K562 (cell line): ENCODE data around the gene HMCN2. TPM values are rescaled to one million over a fixed set of nuclear protein-coding genes. Genes with fewer than 3 reads are reported as not detected.

ENCODE experiments used
- ATAC-seq: fragments of 200-7000 bp; cut with Tn5 transposase; 3 replicates; pipeline ENCODE4 v1.9.1; 2020; ENCODE audit warnings: moderate library complexity
- BruUV-seq: library from RNA; stranded (reverse); fragments of 400-500 nt; replicated peaks from 2 replicates; lab custom pipeline; 2021; lab: Mats Ljungman, UMichigan
- CTCF ChIA-PET: fragments of 300-600 bp; formaldehyde crosslinking; extraction: SDS; loops from one replicate; lab custom pipeline; 2021; ENCODE audit warnings: low intra/inter-chr PET ratio; lab: Yijun Ruan, JAX
- POLR2A ChIA-PET: fragments of 300-600, 350-650 bp; sonication (Branson Sonifier 250); formaldehyde crosslinking; extraction: SDS; loops from one replicate; lab custom pipeline; 2021; ENCODE audit warnings: antibody characterized with exemption, inconsistent platforms; lab: Yijun Ruan, JAX
- DNase-seq, 4 experiments: peaks; one replicate each; pipeline versions ENCODE4 v3.0.0 to v3.0.0-alpha.2; 2011 to 2018; ENCODE audit warnings: low spot score in 3 of 4, mixed read lengths in 3 of 4; ENCODE audit errors: extremely low read depth in 1 of 4
- FAIRE-seq: peaks from 2 replicates; lab custom pipeline; 2011; peaks lifted over from hg19 to GRCh38; lab: Jason Lieb, UNC
- H2AFZ ChIP-seq: 2 replicates; pipeline ENCODE4 v1.6.0; 2011; ENCODE audit warnings: low read depth, low read length, control low read depth, inconsistent platforms
- H3K27ac ChIP-seq: fragments of 200-600 bp; 3 replicates; pipeline ENCODE4 v1.8.0; 2011; ENCODE audit warnings: low read depth, mild to moderate bottlenecking, control low read depth, inconsistent platforms, low read length, moderate library complexity, mixed read lengths; ENCODE audit errors: extremely low read depth
- H3K27me3 ChIP-seq, 2 experiments: fragments of 300-600 bp in 1 of 2; 2 replicates in 1 of 2; 3 replicates in 1 of 2; pipeline versions ENCODE4 v1.6.0 to v1.8.0; 2011; ENCODE audit warnings: inconsistent platforms in 2 of 2, low read length in 2 of 2, mild to moderate bottlenecking in 1 of 2, mixed read lengths in 1 of 2, moderate library complexity in 1 of 2; ENCODE audit not compliant: control insufficient read depth in 2 of 2, insufficient read depth in 2 of 2
- H3K36me3 ChIP-seq: fragments of 300-600 bp; 3 replicates; pipeline ENCODE4 v1.8.0; 2011; ENCODE audit warnings: mild to moderate bottlenecking, low read length, inconsistent platforms; ENCODE audit not compliant: control insufficient read depth, insufficient read depth
- H3K4me1 ChIP-seq, 2 experiments: fragments of 200-600 bp in 1 of 2; replicated peaks in 1 of 2; 2 replicates in 1 of 2; 3 replicates in 1 of 2; pipeline versions ENCODE4 v1.5.1 to v1.8.0; 2011; ENCODE audit warnings: inconsistent platforms in 2 of 2, low read length in 2 of 2, mild to moderate bottlenecking in 1 of 2, mixed read lengths in 1 of 2, moderate library complexity in 1 of 2; ENCODE audit not compliant: control insufficient read depth in 2 of 2, insufficient read depth in 2 of 2
- H3K4me2 ChIP-seq: 2 replicates; pipeline ENCODE4 v1.6.1; 2011; ENCODE audit warnings: low read length, control low read depth, inconsistent platforms, mixed read lengths; ENCODE audit not compliant: insufficient read depth
- H3K4me3 ChIP-seq: fragments of 200-600 bp; sonication (generic), shearing (Covaris generic); 2 replicates; pipeline ENCODE4 v1.5.1; 2016; ENCODE audit warnings: control low read depth, inconsistent platforms
- H3K79me2 ChIP-seq: fragments of 200-600 bp; 3 replicates; pipeline ENCODE4 v1.8.0; 2011; ENCODE audit warnings: low read length, inconsistent platforms; ENCODE audit not compliant: control insufficient read depth, insufficient read depth
- H3K9ac ChIP-seq, 2 experiments: 2 replicates each; pipeline versions ENCODE4 v1.6.0 to v1.6.1; 2011; ENCODE audit warnings: low read depth in 2 of 2, low read length in 2 of 2, control low read depth in 1 of 2, inconsistent platforms in 1 of 2, mild to moderate bottlenecking in 1 of 2, mixed read lengths in 1 of 2; ENCODE audit not compliant: insufficient read depth in 1 of 2
- H3K9me1 ChIP-seq: one replicate; pipeline ENCODE4 v1.6.0; 2011; ENCODE audit warnings: inconsistent platforms, mild to moderate bottlenecking, low read length, moderate library complexity; ENCODE audit not compliant: control insufficient read depth, insufficient read depth
- H3K9me3 ChIP-seq: replicated peaks from 2 replicates; pipeline ENCODE4 v1.5.1; 2011; ENCODE audit warnings: low read depth, low read length, inconsistent platforms; ENCODE audit not compliant: control insufficient read depth, insufficient read depth
- H4K20me1 ChIP-seq: replicated peaks from 2 replicates; pipeline ENCODE4 v1.6.1; 2011; ENCODE audit warnings: low read length, inconsistent platforms, mixed read lengths; ENCODE audit not compliant: control insufficient read depth, insufficient read depth
- CEBPG ChIP-seq, 3 experiments: fragments of 200-800 bp in 1 of 3; sonication (Bioruptor generic) in 1 of 3; sonication (generic) in 1 of 3; formaldehyde crosslinking in 1 of 3; IDR thresholded peaks in 2 of 3; conservative IDR thresholded peaks in 1 of 3; 2 replicates each; pipeline versions ENCODE4 v1.6.1 to v1.8.0; 2016 to 2022; ENCODE audit warnings: missing compliant biosample characterization in 2 of 3, missing genetic modification characterization in 2 of 3, mild to moderate bottlenecking in 1 of 3, missing genetic modification reagents in 1 of 3
- CSDE1 ChIP-seq, 2 experiments: fragments of 450-650 bp; IDR thresholded peaks; 2 replicates each; pipeline ENCODE4 v1.6.1; 2016; ENCODE audit warnings: mild to moderate bottlenecking in 1 of 2
- EP400 ChIP-seq: fragments of 450-650 bp; IDR thresholded peaks from 2 replicates; pipeline ENCODE4 v1.6.1; 2017; ENCODE audit warnings: antibody characterized with exemption, mild to moderate bottlenecking, moderate library complexity
- HDAC8 ChIP-seq: fragments of 450-650 bp; IDR thresholded peaks from 2 replicates; pipeline ENCODE4 v1.6.1; 2016; ENCODE audit warnings: mild to moderate bottlenecking, missing genetic modification characterization, moderate library complexity, missing compliant biosample characterization
- MYC ChIP-seq, 2 experiments: fragments of 250-450 bp in 1 of 2; sonication (Bioruptor Pico) in 1 of 2; IDR thresholded peaks; 2 replicates each; pipeline versions ENCODE4 v1.5.1 to v1.6.1; 2012 to 2021; ENCODE audit warnings: low read depth in 2 of 2, borderline replicate concordance in 1 of 2, improper control_type of control experiment in 1 of 2, low read length in 1 of 2, mild to moderate bottlenecking in 1 of 2, moderate library complexity in 1 of 2
- ZNF764 ChIP-seq: fragments of 250-450 bp; sonication (Bioruptor Pico); IDR thresholded peaks from 2 replicates; pipeline ENCODE4 v1.4.0; 2020; ENCODE audit warnings: low read depth, mild to moderate bottlenecking, moderate library complexity
- WGBS: fragments of 100-300 bp; shearing (Covaris generic); methylation state at CpG from one replicate; pipeline ENCODE4 v1.1.6; 2016; ENCODE audit warnings: low coverage, mixed read lengths; ENCODE audit not compliant: insufficient coverage; ENCODE audit errors: missing lambda C conversion rate; 5-methylcytosine and 5-hydroxymethylcytosine counted together
- in situ Hi-C: fragments of 300-500 bp; cut with MboI; formaldehyde crosslinking; loops from 4 replicates; pipeline ENCODE4 v1.15.0; 2018; ENCODE audit warnings: inconsistent platforms, mixed read lengths
- intact Hi-C: fragments of 100-400 bp; cut with micrococcal nuclease; formaldehyde crosslinking; loops from 2 replicates; pipeline ENCODE4 v1.14.2; 2022
- polyA plus RNA-seq, 8 experiments: library from polyadenylated mRNA; depleted of rRNA in 4 of 8; stranded (reverse) in 5 of 8; unstranded in 3 of 8; fragments of >200 nt; fragmentation: Nextera tagmentation in 2 of 8; fragmentation: Illumina TruSeq in 1 of 8; extraction: Ambion mirVana in 2 of 8; extraction: Trizol in 1 of 8; gene quantifications; 2 replicates each; pipeline versions ENCODE4 v1.2.1 to v1.2.3, GENCODE V29; 2011 to 2014; ENCODE audit warnings: inconsistent platforms in 1 of 8, missing spikeins in 1 of 8
- total RNA-seq, 7 experiments: library from RNA; depleted of rRNA in 6 of 7; stranded (reverse); fragments of >200 nt in 6 of 7; fragmentation: Illumina TruSeq in 2 of 7; extraction: Trizol in 2 of 7; gene quantifications; 2 replicates each; pipeline versions ENCODE4 v1.2.1 to v1.2.3, GENCODE V29; 2011 to 2021; ENCODE audit warnings: low replicate concordance in 1 of 7
- TF ChIP-seq, protein P1 (sequence below), 2 experiments: fragments of 450-650 bp in 1 of 2; sonication (generic) in 1 of 2; formaldehyde crosslinking in 1 of 2; IDR thresholded peaks in 1 of 2; conservative IDR thresholded peaks in 1 of 2; 2 replicates each; pipeline versions ENCODE4 v1.6.1 to v1.8.1; 2016 to 2023; ENCODE audit warnings: mild to moderate bottlenecking in 2 of 2, moderate library complexity in 2 of 2, inconsistent platforms in 1 of 2, missing genetic modification reagents in 1 of 2

HMCN2 gene
- total and polyA plus RNA-seq, 9 of the 15 experiments (the other 6 are each of a cell fraction or from before 2014, with no cell fraction given), result 0.01 TPM; not detected in 8

DNA sequence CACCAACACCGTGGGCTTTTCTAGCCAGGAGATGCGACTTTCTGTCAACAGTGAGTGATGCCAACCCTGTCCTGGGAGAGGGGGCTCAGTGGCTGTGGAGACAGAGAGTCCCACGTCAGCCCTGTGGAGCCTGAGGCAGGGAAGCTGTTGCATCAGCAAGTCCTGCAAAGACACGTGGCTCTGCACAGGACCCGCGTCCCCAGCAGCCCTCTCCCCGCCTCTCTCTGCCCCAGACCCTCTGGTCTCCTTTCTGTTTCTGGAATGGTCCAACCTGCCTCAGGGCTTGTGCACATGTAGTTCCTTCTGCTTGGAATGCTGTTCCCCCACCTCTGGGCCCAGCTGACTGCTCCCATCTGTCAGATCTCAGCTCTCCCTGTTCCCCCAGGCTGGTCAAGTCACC lies 60.4 kb downstream of the HMCN2 start:
- Histone ChIP-seq H3K9me1 (no peaks in the 10 kb centered on the region), H3K36me3 (no peaks in the 10 kb centered on the region), H3K4me2 (no peak overlapping the region), H3K9me3 (no peaks in the 10 kb centered on the region), H3K4me3 (no peak overlapping the region), H3K4me1 (peaks cover 6 to 25% of the 10 kb centered on the region in 2 experiments; a peak in 3 of 5 replicates), H3K79me2 (no peaks in the 10 kb centered on the region), H2AFZ (no peak overlapping the region), H3K9ac (0 out of 4 replicates have a peak overlapping the region, but pooled peaks of 1 of the 2 experiments have one; percentile 1), H3K27ac (no peak overlapping the region), H4K20me1 (peaks cover 13% of the 10 kb centered on the region), H3K27me3 (peaks cover 28 to 79% of the 10 kb centered on the region in 2 experiments)
- no peak for ATAC-seq
- ChIA-PET CTCF (no interaction called here), POLR2A (no interaction called here)
- in situ Hi-C loops, result loop anchor here (25.0 kb wide), 1 partner anchor 664 kb away; the partner anchor contains the start of gene PRRX2
- TF ChIP-seq ZNF764 (CRISPR knock-in tag) (no peak), EP400 (peak; percentile 56; the same call in 1 of the 2 replicates), MYC (IDR thresholded peaks at IDR 0.05; ENCODE audit: low read depth, low read length) (peak; percentile 67; the same call in 1 of the 2 replicates), MYC (CRISPR knock-in tag; IDR thresholded peaks at IDR 0.05; ENCODE audit: borderline replicate concordance, low read depth) (no peak), CEBPG (CRISPR knock-in tag; IDR thresholded peaks at IDR 0.05) (peak; percentile 79), CEBPG (tag; conservative IDR thresholded peaks at IDR 0.05 in 1 of 2, IDR thresholded peaks at IDR 0.05 in 1 of 2) (no peak), CSDE1 (IDR thresholded peaks at IDR 0.05) (no peak), HDAC8 (tag) (no peak)
- TF ChIP-seq, protein P1, sequence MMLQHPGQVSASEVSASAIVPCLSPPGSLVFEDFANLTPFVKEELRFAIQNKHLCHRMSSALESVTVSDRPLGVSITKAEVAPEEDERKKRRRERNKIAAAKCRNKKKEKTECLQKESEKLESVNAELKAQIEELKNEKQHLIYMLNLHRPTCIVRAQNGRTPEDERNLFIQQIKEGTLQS (IDR thresholded peaks at IDR 0.05), result 0 out of 2 replicates have a peak, but pooled peaks have one; percentile 37
- TF ChIP-seq, protein P1 (CRISPR knock-in tag; conservative IDR thresholded peaks at IDR 0.05), result no peak
- intact Hi-C loops, result no loop called here
- DNase-seq, result no peak
- no TSS peak for BruUV-seq
- WGBS, result 16% methylated on average over 7 of the region's 7 CpGs
- FAIRE-seq, result no peak
